Endodermal cell (in vitro differentiated cells): ENCODE data around the gene PLEKHG4. TPM values are rescaled to one million over a fixed set of nuclear protein-coding genes. Genes with fewer than 3 reads are reported as not detected.
A peak's percentile ranks its signal among the peaks of the same experiment; 100 is the strongest.

Experiments
- DNase-seq: peaks from one replicate; pipeline ENCODE4 v3.0.0-alpha.2; 2017
- H3K27ac ChIP-seq: 2 replicates; pipeline ENCODE4 v1.5.1; 2013; ENCODE audit warnings: mild to moderate bottlenecking, low read depth, low read length, moderate library complexity
- H3K27me3 ChIP-seq: 2 replicates; pipeline ENCODE4 v1.6.1; 2013; ENCODE audit warnings: mild to moderate bottlenecking, low read length, moderate library complexity; ENCODE audit not compliant: insufficient read depth, control insufficient read depth, poor library complexity, severe bottlenecking
- H3K36me3 ChIP-seq: 2 replicates; pipeline ENCODE4 v1.7.0; 2013; ENCODE audit warnings: mild to moderate bottlenecking, low read length, moderate library complexity; ENCODE audit not compliant: control insufficient read depth, insufficient read depth
- H3K4me1 ChIP-seq: one replicate; pipeline ENCODE4 v1.7.0; 2013; ENCODE audit warnings: low read length; ENCODE audit not compliant: control insufficient read depth, insufficient read depth
- H3K4me3 ChIP-seq: 2 replicates; pipeline ENCODE4 v1.5.1; 2013; ENCODE audit warnings: mild to moderate bottlenecking, low read length, moderate library complexity
- H3K9ac ChIP-seq: 2 replicates; pipeline ENCODE4 v1.6.1; 2013; ENCODE audit warnings: mild to moderate bottlenecking, low read length, moderate library complexity; ENCODE audit not compliant: poor library complexity, severe bottlenecking; ENCODE audit errors: extremely low read depth
- H3K9me3 ChIP-seq: 2 replicates; pipeline ENCODE4 v1.6.1; 2013; ENCODE audit warnings: mild to moderate bottlenecking, low read length, moderate library complexity; ENCODE audit not compliant: control insufficient read depth
- H3K27ac Mint-ChIP-seq: 2 replicates; pipeline ENCODE4 v1.8.0; 2020; ENCODE audit warnings: mixed read lengths
- H3K27me3 Mint-ChIP-seq: 2 replicates; pipeline ENCODE4 v1.8.0; 2021; ENCODE audit warnings: mild to moderate bottlenecking, mixed read lengths; ENCODE audit not compliant: insufficient read depth
- H3K36me3 Mint-ChIP-seq: 2 replicates; pipeline ENCODE4 v1.8.0; 2020; ENCODE audit warnings: low read depth, mixed read lengths
- H3K4me1 Mint-ChIP-seq: 2 replicates; pipeline ENCODE4 v1.8.0; 2020; ENCODE audit warnings: mixed read lengths
- H3K4me3 Mint-ChIP-seq: 2 replicates; pipeline ENCODE4 v1.8.0; 2020; ENCODE audit warnings: mild to moderate bottlenecking, moderate library complexity, mixed read lengths
- H3K9me3 Mint-ChIP-seq: 2 replicates; pipeline ENCODE4 v1.8.0; 2020; ENCODE audit warnings: mild to moderate bottlenecking, mixed read lengths
- CTCF ChIP-seq: fragments of 200-600 bp; sonication (generic); conservative IDR thresholded peaks from 2 replicates; pipeline ENCODE4 v1.5.0; 2021; ENCODE audit warnings: antibody characterized with exemption, mild to moderate bottlenecking
- WGBS, 2 experiments: methylation state at CpG; one replicate each; pipeline versions ENCODE4 v1.1.5 to v1.1.7; 2013; ENCODE audit warnings: missing lambda C conversion rate in 2 of 2, mixed read lengths in 1 of 2; ENCODE audit not compliant: insufficient coverage in 1 of 2, insufficient read length in 1 of 2; 5-methylcytosine and 5-hydroxymethylcytosine counted together
- total RNA-seq, 2 donors: library from RNA; stranded (reverse); fragmentation: NEBNext Ultra II Directional in 1 of 2; extraction: Animal tissue kit (Norgen Biotek cat#: 25700) in 1 of 2; gene quantifications; 2 replicates in 1 of 2; 3 replicates in 1 of 2; pipeline ENCODE4 v1.2.1, GENCODE V29; 2021

The PLEKHG4 gene
- total RNA-seq, 2 donors from 2014 or later: 10.5 to 12.4 TPM

- no peak for TF ChIP-seq CTCF
- no peak overlapping the region for H3K4me3 ChIP-seq
- peak overlapping the region; percentile 36 for H3K27ac ChIP-seq
- H3K27me3 ChIP-seq: no peaks in the 10 kb centered on the region
- peaks cover 14% of the 10 kb centered on the region for H3K4me1 Mint-ChIP-seq
- peak overlapping the region; percentile 94 for H3K27ac Mint-ChIP-seq
- H3K4me1 ChIP-seq: peaks cover 24% of the 10 kb centered on the region
- H3K36me3 ChIP-seq: peaks cover 81% of the 10 kb centered on the region
- WGBS, 2 experiments: 72 to 82% methylated on average over 3 to 8 of the region's 10 CpGs
- no peaks in the 10 kb centered on the region for H3K9me3 Mint-ChIP-seq
- H3K9ac ChIP-seq: no peak overlapping the region
- DNase-seq: peak; percentile 79
- H3K4me3 Mint-ChIP-seq: no peak overlapping the region
- H3K9me3 ChIP-seq: no peaks in the 10 kb centered on the region
- H3K36me3 Mint-ChIP-seq: peaks cover 27% of the 10 kb centered on the region
- no peaks in the 10 kb centered on the region for H3K27me3 Mint-ChIP-seq
Measured at GRCh38 chr16:67241008-67241900, 38.1 kb upstream of the PLEKHG4 start.

DNA sequence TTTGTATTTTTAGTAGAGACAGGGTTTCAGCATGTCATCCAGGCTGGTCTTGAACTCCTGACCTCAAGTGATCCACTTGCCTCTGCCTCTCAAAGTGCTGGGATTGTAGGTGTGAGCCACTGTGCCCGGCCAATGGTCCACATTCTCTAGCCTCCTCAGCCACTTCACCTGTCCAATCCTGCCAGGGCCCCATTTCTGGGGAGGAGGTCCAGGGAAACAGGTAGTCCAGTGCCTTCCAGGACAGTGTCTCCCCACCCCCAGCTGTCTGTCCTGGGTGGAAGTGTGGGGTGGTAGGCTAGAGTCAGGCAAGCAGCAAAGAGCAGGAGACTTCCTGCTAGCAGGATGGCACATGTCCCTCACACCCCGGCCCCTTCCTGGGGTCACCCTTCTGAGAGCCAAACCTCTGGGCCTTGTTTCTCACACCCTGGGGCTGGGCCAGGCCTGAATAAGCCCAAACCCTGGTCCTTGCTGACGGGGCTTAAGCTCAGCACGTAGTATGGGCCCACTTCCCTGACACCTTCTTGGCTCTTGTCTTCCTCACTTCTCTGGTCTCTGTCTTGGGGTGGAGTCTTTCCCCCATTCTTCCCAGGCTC is 37.1 kb upstream of the PLEKHG4 start:
- WGBS, 2 experiments: 94 to 96% methylated on average over 2 to 4 of the region's 4 CpGs

DNA sequence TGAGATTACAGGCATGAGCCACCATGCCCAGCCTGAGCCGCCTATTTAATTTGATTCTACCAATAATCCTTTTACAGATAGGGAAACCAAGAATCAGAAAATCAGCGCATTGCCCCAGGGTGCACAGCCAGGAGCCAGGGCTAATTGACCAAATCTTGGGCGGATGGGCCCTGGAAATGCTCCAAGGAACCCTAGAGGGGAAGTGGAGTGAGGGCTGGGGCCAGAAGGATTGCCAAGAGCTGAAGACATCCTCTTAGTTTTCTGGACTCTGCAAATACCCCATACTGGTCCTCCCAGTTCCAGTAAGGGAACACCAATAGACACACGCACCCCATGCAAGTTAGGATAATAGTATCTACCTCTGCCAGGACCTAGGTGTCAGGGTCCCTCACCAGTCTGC is 35.9 kb upstream of the PLEKHG4 start:
- DNase-seq: no peak
- WGBS, 2 experiments: 92 to 100% methylated on average over 3 to 4 of the region's 4 CpGs
- Histone ChIP-seq H3K4me1 (peaks cover 24% of the 10 kb centered on the region), H3K27ac (no peak overlapping the region), H3K9me3 (no peaks in the 10 kb centered on the region), H3K9ac (no peak overlapping the region), H3K4me3 (peak overlapping the region; percentile 89), H3K36me3 (peaks cover 62% of the 10 kb centered on the region), H3K27me3 (no peaks in the 10 kb centered on the region)
- H3K4me1 Mint-ChIP-seq: peaks cover 22% of the 10 kb centered on the region
- H3K4me3 Mint-ChIP-seq: no peak overlapping the region
- TF ChIP-seq CTCF: no peak
- H3K36me3 Mint-ChIP-seq: peaks cover 6% of the 10 kb centered on the region
- no peaks in the 10 kb centered on the region for H3K9me3 Mint-ChIP-seq
- no peak overlapping the region for H3K27ac Mint-ChIP-seq
- H3K27me3 Mint-ChIP-seq: peaks cover 8% of the 10 kb centered on the region

More for the DNA sequence above, 37.1 kb upstream of the PLEKHG4 start:
- Histone ChIP-seq H3K4me1 (peaks cover 24% of the 10 kb centered on the region), H3K9ac (no peak overlapping the region), H3K27ac (no peak overlapping the region), H3K4me3 (no peak overlapping the region), H3K36me3 (peaks cover 74% of the 10 kb centered on the region), H3K27me3 (no peaks in the 10 kb centered on the region), H3K9me3 (no peaks in the 10 kb centered on the region)
- Mint-ChIP-seq H3K4me1 (peaks cover 14% of the 10 kb centered on the region), H3K9me3 (no peaks in the 10 kb centered on the region), H3K4me3 (no peak overlapping the region), H3K27ac (no peak overlapping the region), H3K36me3 (peaks cover 19% of the 10 kb centered on the region), H3K27me3 (no peaks in the 10 kb centered on the region)
- no peak for TF ChIP-seq CTCF
- DNase-seq: no peak
